Activated CD4-positive, alpha-beta T cell treated with anti-CD3 and anti-CD28 coated beads, Interleukin-2, amount 10 ng/mL, durations not matched to agents 7 days and 5 days (primary cell): Measurements from ENCODE around the gene DNMT3A. TPM values are rescaled to one million over a fixed set of nuclear protein-coding genes. Genes with fewer than 3 reads are reported as not detected.
A peak's percentile ranks its signal among the peaks of the same experiment; 100 is the strongest.

ENCODE experiments used
- CTCF ChIA-PET: fragments of 350-600 bp; sonication (Branson Sonifier 250); formaldehyde crosslinking; loops from one replicate; lab custom pipeline; 2021; ENCODE audit warnings: antibody characterized with exemption; lab: Charles Lee
- POLR2A ChIA-PET: fragments of 350-600 bp; sonication (Branson Sonifier 250); formaldehyde crosslinking; loops from one replicate; lab custom pipeline; 2021; ENCODE audit warnings: antibody characterized with exemption; lab: Charles Lee
- DNase-seq: peaks from one replicate; pipeline ENCODE4 v3.0.0-alpha.2; 2020
- H3K27ac Mint-ChIP-seq: one replicate; pipeline ENCODE4 v1.8.0; 2021; ENCODE audit warnings: mild to moderate bottlenecking, moderate library complexity, mixed read lengths
- H3K27me3 Mint-ChIP-seq: one replicate; pipeline ENCODE4 v1.8.0; 2021; ENCODE audit warnings: mixed read lengths
- H3K36me3 Mint-ChIP-seq: one replicate; pipeline ENCODE4 v1.8.0; 2021; ENCODE audit warnings: low read depth, mixed read lengths
- H3K4me1 Mint-ChIP-seq: one replicate; pipeline ENCODE4 v1.8.0; 2021; ENCODE audit warnings: mixed read lengths
- H3K4me3 Mint-ChIP-seq: one replicate; pipeline ENCODE4 v1.8.0; 2021; ENCODE audit warnings: mild to moderate bottlenecking, moderate library complexity, mixed read lengths
- H3K9me3 Mint-ChIP-seq: one replicate; pipeline ENCODE4 v1.8.0; 2021; ENCODE audit warnings: mixed read lengths
- total RNA-seq, 2 experiments: library from RNA; stranded (reverse); gene quantifications; one replicate each; pipeline ENCODE4 v1.2.3, GENCODE V29; 2021

Gene DNMT3A
- total RNA-seq, 2 experiments from 2014 or later, result 55.9 to 62.3 TPM

- Mint-ChIP-seq H3K27me3 (no peaks in the 10 kb centered on the region), H3K36me3 (peaks cover 41% of the 10 kb centered on the region), H3K27ac (peak overlapping the region; percentile 92), H3K9me3 (no peaks in the 10 kb centered on the region), H3K4me3 (peak overlapping the region; percentile 60), H3K4me1 (peaks cover 55% of the 10 kb centered on the region)
- DNase-seq, result no peak
- POLR2A ChIA-PET, result interaction anchor here (1.3 kb wide), 1 partner anchor 10 kb away, joined by 9 read pairs; no protein-coding TSS in a partner anchor
- CTCF ChIA-PET, result interaction anchor here (1.0 to 4.9 kb wide), 5 partner anchors 10 to 67 kb away, joined by 3 to 27 read pairs (median 9); no protein-coding TSS in a partner anchor
Measured at GRCh38 chr2:25295621-25296020, 46.1 kb downstream of the DNMT3A start.

- H3K4me1 Mint-ChIP-seq, result peaks cover 56% of the 10 kb centered on the region
- peak overlapping the region; percentile 60 for H3K4me3 Mint-ChIP-seq
- no peaks in the 10 kb centered on the region for H3K9me3 Mint-ChIP-seq
- no peaks in the 10 kb centered on the region for H3K27me3 Mint-ChIP-seq
- POLR2A ChIA-PET, result interaction anchor here (0.5 to 1.3 kb wide), 4 partner anchors 9 to 231 kb away, joined by 3 to 9 read pairs (median 4); partner anchors contain the start of gene DNMT3A
- DNase-seq, result peak; percentile 89
- H3K27ac Mint-ChIP-seq, result peak overlapping the region; percentile 92
- H3K36me3 Mint-ChIP-seq, result peaks cover 37% of the 10 kb centered on the region
- CTCF ChIA-PET, result interaction anchor here (0.7 to 4.9 kb wide), 11 partner anchors 8 to 81 kb away, joined by 3 to 27 read pairs (median 4); no protein-coding TSS in a partner anchor
Measured at GRCh38 chr2:25294573-25295462, 46.9 kb downstream of the DNMT3A start.

- peak overlapping the region; percentile 60 for H3K4me3 Mint-ChIP-seq
- H3K4me1 Mint-ChIP-seq, result peaks cover 58% of the 10 kb centered on the region
- DNase-seq, result peak; percentile 25
- H3K9me3 Mint-ChIP-seq, result no peaks in the 10 kb centered on the region
- H3K27ac Mint-ChIP-seq, result peak overlapping the region; percentile 92
- H3K27me3 Mint-ChIP-seq, result no peaks in the 10 kb centered on the region
- POLR2A ChIA-PET, result interaction anchor here (1.1 kb wide), 1 partner anchor 20 kb away, joined by 3 read pairs; no protein-coding TSS in a partner anchor
- H3K36me3 Mint-ChIP-seq, result peaks cover 32% of the 10 kb centered on the region
- CTCF ChIA-PET, result interaction anchor here (0.6 to 4.9 kb wide), 11 partner anchors 8 to 82 kb away, joined by 3 to 27 read pairs (median 4); no protein-coding TSS in a partner anchor
Measured at GRCh38 chr2:25293958-25294562, 47.7 kb downstream of the DNMT3A start.

- POLR2A ChIA-PET, result no interaction called here
Measured at GRCh38 chr2:25293145-25293544, 48.6 kb downstream of the DNMT3A start.

GRCh38 chr2:25292408-25292807 lies 49.3 kb downstream of the DNMT3A start:
- Mint-ChIP-seq H3K27me3 (no peaks in the 10 kb centered on the region), H3K4me3 (no peak overlapping the region), H3K36me3 (peaks cover 29% of the 10 kb centered on the region), H3K4me1 (peaks cover 58% of the 10 kb centered on the region), H3K27ac (peak overlapping the region; percentile 78), H3K9me3 (no peaks in the 10 kb centered on the region)
- ChIA-PET CTCF (interaction anchor here (0.5 to 4.9 kb wide), 3 partner anchors 10 to 19 kb away, joined by 3 to 27 read pairs (median 8); no protein-coding TSS in a partner anchor), POLR2A (no interaction called here)
- no peak for DNase-seq

More at GRCh38 chr2:25293145-25293544, 48.6 kb downstream of the DNMT3A start:
- Mint-ChIP-seq H3K4me3 (no peak overlapping the region), H3K4me1 (peaks cover 62% of the 10 kb centered on the region), H3K27me3 (no peaks in the 10 kb centered on the region), H3K9me3 (no peaks in the 10 kb centered on the region), H3K36me3 (peaks cover 33% of the 10 kb centered on the region), H3K27ac (peak overlapping the region; percentile 4)
- CTCF ChIA-PET, result interaction anchor here (0.6 to 4.9 kb wide), 4 partner anchors 9 to 65 kb away, joined by 3 to 27 read pairs (median 7); no protein-coding TSS in a partner anchor
- no peak for DNase-seq

GRCh38 chr2:25290811-25291495 lies 50.8 kb downstream of the DNMT3A start:
- Mint-ChIP-seq H3K9me3 (no peaks in the 10 kb centered on the region), H3K36me3 (peaks cover 32% of the 10 kb centered on the region), H3K27me3 (no peaks in the 10 kb centered on the region), H3K27ac (peak overlapping the region; percentile 5), H3K4me1 (peaks cover 60% of the 10 kb centered on the region), H3K4me3 (no peak overlapping the region)
- ChIA-PET POLR2A (no interaction called here), CTCF (interaction anchor here (0.8 to 2.2 kb wide), 6 partner anchors 8 to 32 kb away, joined by 3 to 6 read pairs (median 4); no protein-coding TSS in a partner anchor)
- no peak for DNase-seq

- H3K27ac Mint-ChIP-seq, result peak overlapping the region; percentile 99
- CTCF ChIA-PET, result interaction anchor here (0.5 to 3.0 kb wide), 4 partner anchors 10 to 1314 kb away, joined by 5 to 20 read pairs (median 10); no protein-coding TSS in a partner anchor
- POLR2A ChIA-PET, result interaction anchor here (0.5 to 1.3 kb wide), 2 partner anchors 8 to 22 kb away, joined by 4 to 9 read pairs; no protein-coding TSS in a partner anchor
- no peaks in the 10 kb centered on the region for H3K27me3 Mint-ChIP-seq
- H3K4me3 Mint-ChIP-seq, result no peak overlapping the region
- DNase-seq, result no peak
- H3K36me3 Mint-ChIP-seq, result peaks cover 28% of the 10 kb centered on the region
- H3K9me3 Mint-ChIP-seq, result no peaks in the 10 kb centered on the region
- H3K4me1 Mint-ChIP-seq, result peaks cover 44% of the 10 kb centered on the region
Measured at GRCh38 chr2:25286723-25287483, 54.8 kb downstream of the DNMT3A start.

- Mint-ChIP-seq H3K4me1 (peaks cover 45% of the 10 kb centered on the region), H3K27ac (peak overlapping the region; percentile 99), H3K27me3 (no peaks in the 10 kb centered on the region), H3K36me3 (peaks cover 33% of the 10 kb centered on the region), H3K9me3 (no peaks in the 10 kb centered on the region), H3K4me3 (peak overlapping the region; percentile 37)
- CTCF ChIA-PET, result interaction anchor here (0.9 to 3.0 kb wide), 5 partner anchors 9 to 16 kb away, joined by 4 to 20 read pairs (median 10); no protein-coding TSS in a partner anchor
- POLR2A ChIA-PET, result interaction anchor here (1.3 kb wide), 1 partner anchor 9 kb away, joined by 9 read pairs; no protein-coding TSS in a partner anchor
- DNase-seq, result peak; percentile 85
Measured at GRCh38 chr2:25286025-25286400, 55.7 kb downstream of the DNMT3A start.

GRCh38 chr2:25285265-25286024 lies 56.3 kb downstream of the DNMT3A start:
- Mint-ChIP-seq H3K4me1 (peaks cover 51% of the 10 kb centered on the region), H3K4me3 (peak overlapping the region; percentile 37), H3K9me3 (no peaks in the 10 kb centered on the region), H3K36me3 (peaks cover 36% of the 10 kb centered on the region), H3K27me3 (no peaks in the 10 kb centered on the region), H3K27ac (peak overlapping the region; percentile 99)
- ChIA-PET POLR2A (interaction anchor here (1.3 kb wide), 1 partner anchor 10 kb away, joined by 9 read pairs; no protein-coding TSS in a partner anchor), CTCF (interaction anchor here (0.9 to 3.0 kb wide), 5 partner anchors 8 to 16 kb away, joined by 4 to 20 read pairs (median 10); no protein-coding TSS in a partner anchor)
- no peak for DNase-seq

GRCh38 chr2:25284756-25285155 lies 57.0 kb downstream of the DNMT3A start:
- Mint-ChIP-seq H3K4me1 (peaks cover 56% of the 10 kb centered on the region), H3K27me3 (no peaks in the 10 kb centered on the region), H3K27ac (peak overlapping the region; percentile 99), H3K4me3 (no peak overlapping the region), H3K9me3 (no peaks in the 10 kb centered on the region), H3K36me3 (peaks cover 39% of the 10 kb centered on the region)
- no peak for DNase-seq
- CTCF ChIA-PET, result interaction anchor here (0.6 to 3.0 kb wide), 3 partner anchors 8 to 31 kb away, joined by 3 to 20 read pairs (median 3); no protein-coding TSS in a partner anchor
- POLR2A ChIA-PET, result interaction anchor here (0.5 kb wide), 1 partner anchor 282 kb away, joined by 3 read pairs; no protein-coding TSS in a partner anchor
